ENCODE data around the gene ADGRL2. TPM values are rescaled to one million over a fixed set of nuclear protein-coding genes. Genes with fewer than 3 reads are reported as not detected.

Gene ADGRL2
- polyA plus RNA-seq, 1 donor (not counting 4 experiments of a cell fraction or from before 2014, with no cell fraction given) = 6.6 TPM

DNA sequence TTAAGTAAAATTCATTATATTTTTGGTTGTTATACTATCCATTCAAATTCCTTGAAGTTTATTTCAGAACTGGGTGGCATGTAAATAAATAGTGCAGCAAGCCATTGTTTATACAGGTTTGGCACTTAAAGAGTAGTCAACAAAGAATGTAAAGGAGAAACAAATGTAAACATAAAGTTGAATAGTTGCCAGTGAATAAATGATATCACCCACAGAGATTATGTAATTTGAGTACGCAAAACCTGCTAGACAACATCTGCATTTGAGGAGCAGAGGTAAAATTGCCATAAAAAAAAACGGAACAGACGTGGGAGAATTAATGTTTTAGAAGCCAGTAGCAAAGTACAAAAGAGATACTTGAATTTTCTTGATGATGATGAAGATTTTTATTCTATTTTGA lies 111.6 kb downstream of the ADGRL2 start:
- H3K9me3 ChIP-seq (ENCODE audit: control insufficient read depth, low read depth, low read length) = no peaks in the 10 kb centered on the region
- FAIRE-seq (no peak), DNase-seq (ENCODE audit: low read depth, low spot score) (no peak)
- no peak overlapping the region for H3K9ac ChIP-seq (ENCODE audit: control insufficient read depth, extremely low read depth, insufficient read depth, low read length)
- no peaks in the 10 kb centered on the region for H3K4me1 ChIP-seq (ENCODE audit: control insufficient read depth, extremely low read depth, insufficient read depth, low read length)
- no peak overlapping the region for H3K4me2 ChIP-seq (ENCODE audit: control insufficient read depth, extremely low read depth, insufficient read depth, low read depth, low read length)
- H2AFZ ChIP-seq (ENCODE audit: control insufficient read depth, low read length) = no peak overlapping the region
- TF ChIP-seq, protein P1, sequence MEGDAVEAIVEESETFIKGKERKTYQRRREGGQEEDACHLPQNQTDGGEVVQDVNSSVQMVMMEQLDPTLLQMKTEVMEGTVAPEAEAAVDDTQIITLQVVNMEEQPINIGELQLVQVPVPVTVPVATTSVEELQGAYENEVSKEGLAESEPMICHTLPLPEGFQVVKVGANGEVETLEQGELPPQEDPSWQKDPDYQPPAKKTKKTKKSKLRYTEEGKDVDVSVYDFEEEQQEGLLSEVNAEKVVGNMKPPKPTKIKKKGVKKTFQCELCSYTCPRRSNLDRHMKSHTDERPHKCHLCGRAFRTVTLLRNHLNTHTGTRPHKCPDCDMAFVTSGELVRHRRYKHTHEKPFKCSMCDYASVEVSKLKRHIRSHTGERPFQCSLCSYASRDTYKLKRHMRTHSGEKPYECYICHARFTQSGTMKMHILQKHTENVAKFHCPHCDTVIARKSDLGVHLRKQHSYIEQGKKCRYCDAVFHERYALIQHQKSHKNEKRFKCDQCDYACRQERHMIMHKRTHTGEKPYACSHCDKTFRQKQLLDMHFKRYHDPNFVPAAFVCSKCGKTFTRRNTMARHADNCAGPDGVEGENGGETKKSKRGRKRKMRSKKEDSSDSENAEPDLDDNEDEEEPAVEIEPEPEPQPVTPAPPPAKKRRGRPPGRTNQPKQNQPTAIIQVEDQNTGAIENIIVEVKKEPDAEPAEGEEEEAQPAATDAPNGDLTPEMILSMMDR (optimal IDR thresholded peaks at IDR 0.05 in 1 of 3, IDR thresholded peaks at IDR 0.05 in 1 of 3, conservative IDR thresholded peaks at IDR 0.05 in 1 of 3; ENCODE audit: extremely low read depth in 1 of 3, insufficient read depth in 2 of 3, low read length in 3 of 3) = no peak
- no peak for TF ChIP-seq EZH2 (IDR thresholded peaks at IDR 0.05; ENCODE audit: low read length)
- no peaks in the 10 kb centered on the region for H3K27me3 ChIP-seq (ENCODE audit: control insufficient read depth, extremely low read depth, insufficient read depth, low read length)
- H3K27ac ChIP-seq (ENCODE audit: control insufficient read depth, insufficient read depth, low read length) = no peak overlapping the region
- H4K20me1 ChIP-seq (ENCODE audit: control insufficient read depth, extremely low read depth, insufficient read depth, low read length) = no peaks in the 10 kb centered on the region
- no peaks in the 10 kb centered on the region for H3K9me1 ChIP-seq (ENCODE audit: control insufficient read depth, extremely low read depth, insufficient read depth, low read length)
- dilution Hi-C loops (cut with MboI; ENCODE audit: extremely low pct_ligation_motif_present, low sequenced_read_pairs) = no loop called here
- no peaks in the 10 kb centered on the region for H3K36me3 ChIP-seq (ENCODE audit: control insufficient read depth in 2 of 2, extremely low read depth in 1 of 2, insufficient read depth in 2 of 2, low read length in 2 of 2)
- no peak overlapping the region for H3K4me3 ChIP-seq (ENCODE audit: control insufficient read depth in 2 of 3, extremely low read depth in 1 of 3, insufficient read depth in 2 of 3, low read depth in 1 of 3, low read length in 3 of 3)
- no peaks in the 10 kb centered on the region for H3K79me2 ChIP-seq (ENCODE audit: control insufficient read depth, insufficient read depth, low read length)

DNA sequence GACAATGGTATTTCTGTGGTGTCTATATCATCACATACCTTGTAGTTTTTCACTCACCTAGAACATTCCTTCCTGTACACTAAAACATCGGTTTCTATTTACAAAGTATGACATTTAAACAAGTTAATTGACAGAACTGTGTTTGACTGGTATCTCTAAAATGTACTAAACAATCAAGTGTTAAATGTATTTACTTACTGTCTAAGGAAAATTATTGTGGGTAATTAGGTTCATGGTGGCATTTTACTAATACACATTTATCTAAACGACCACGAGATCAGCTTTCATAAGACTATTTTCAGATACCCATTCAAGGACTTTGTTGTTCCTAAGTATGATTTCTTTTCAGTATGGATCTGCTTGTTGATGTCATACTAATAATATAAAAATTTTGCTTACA lies 115.2 kb downstream of the ADGRL2 start:
- H2AFZ ChIP-seq (ENCODE audit: control insufficient read depth, low read length) = no peak overlapping the region
- no peak overlapping the region for H3K4me3 ChIP-seq (ENCODE audit: control insufficient read depth in 2 of 3, extremely low read depth in 1 of 3, insufficient read depth in 2 of 3, low read depth in 1 of 3, low read length in 3 of 3)
- TF ChIP-seq, protein P1 (optimal IDR thresholded peaks at IDR 0.05 in 1 of 3, IDR thresholded peaks at IDR 0.05 in 1 of 3, conservative IDR thresholded peaks at IDR 0.05 in 1 of 3; ENCODE audit: extremely low read depth in 1 of 3, insufficient read depth in 2 of 3, low read length in 3 of 3) = no peak
- TF ChIP-seq EZH2 (IDR thresholded peaks at IDR 0.05; ENCODE audit: low read length) = no peak
- no peak overlapping the region for H3K9ac ChIP-seq (ENCODE audit: control insufficient read depth, extremely low read depth, insufficient read depth, low read length)
- DNase-seq (ENCODE audit: low read depth, low spot score) (no peak), FAIRE-seq (peak; percentile 29)
- H3K36me3 ChIP-seq (ENCODE audit: control insufficient read depth in 2 of 2, extremely low read depth in 1 of 2, insufficient read depth in 2 of 2, low read length in 2 of 2) = no peaks in the 10 kb centered on the region
- H3K4me1 ChIP-seq (ENCODE audit: control insufficient read depth, extremely low read depth, insufficient read depth, low read length) = no peaks in the 10 kb centered on the region
- no peak overlapping the region for H3K4me2 ChIP-seq (ENCODE audit: control insufficient read depth, extremely low read depth, insufficient read depth, low read depth, low read length)
- no peaks in the 10 kb centered on the region for H3K27me3 ChIP-seq (ENCODE audit: control insufficient read depth, extremely low read depth, insufficient read depth, low read length)
- no peaks in the 10 kb centered on the region for H3K9me3 ChIP-seq (ENCODE audit: control insufficient read depth, low read depth, low read length)
- H3K9me1 ChIP-seq (ENCODE audit: control insufficient read depth, extremely low read depth, insufficient read depth, low read length) = no peaks in the 10 kb centered on the region
- H4K20me1 ChIP-seq (ENCODE audit: control insufficient read depth, extremely low read depth, insufficient read depth, low read length) = no peaks in the 10 kb centered on the region
- no peak overlapping the region for H3K27ac ChIP-seq (ENCODE audit: control insufficient read depth, insufficient read depth, low read length)
- no peaks in the 10 kb centered on the region for H3K79me2 ChIP-seq (ENCODE audit: control insufficient read depth, insufficient read depth, low read length)
- dilution Hi-C loops (cut with MboI; ENCODE audit: extremely low pct_ligation_motif_present, low sequenced_read_pairs) = no loop called here

Measured in keratinocyte (primary cell).